Measurements from ENCODE around the gene SRGAP1.
"Not testable (repeated sequence)": the region's sequence is repeated elsewhere in the genome, so short reads cannot be mapped to it uniquely, and the experiment has no call there.

DNA sequence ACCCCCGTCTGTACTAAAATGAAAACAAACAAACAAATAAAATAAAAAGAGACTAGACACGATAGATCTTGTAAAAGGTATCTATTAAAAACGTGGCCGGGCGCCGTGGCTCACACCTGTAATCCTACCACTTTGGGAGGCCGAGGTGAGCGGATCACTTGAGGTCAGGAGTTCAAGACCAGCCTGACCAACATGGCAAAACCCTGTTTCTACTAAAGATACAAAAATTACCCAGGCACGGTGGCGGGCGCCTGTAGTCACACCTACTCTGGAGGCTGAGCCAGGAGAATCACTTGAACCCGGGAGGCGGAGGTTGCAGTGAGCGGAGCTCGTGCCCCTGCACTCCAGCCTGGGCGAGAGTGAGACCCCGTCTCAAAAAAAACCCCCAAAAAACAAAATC is 1.8 kb upstream of the SRGAP1 start:
- not testable (repeated sequence) for TF ChIP-seq POLR2A, CTCF (IDR thresholded peaks at IDR 0.05)
